ENCODE results near the gene SULT4A1. TPM values are rescaled to one million over a fixed set of nuclear protein-coding genes. Genes with fewer than 3 reads are reported as not detected.

SULT4A1 gene
- total and polyA plus RNA-seq, 10 of the 15 experiments (the other 5 are each of a cell fraction or from before 2014, with no cell fraction given), result not detected

GRCh38 chr22:43897751-43898261 lies 35.5 kb upstream of the SULT4A1 start:
- no peaks in the 10 kb centered on the region for H3K9me3 ChIP-seq (replicated peaks; ENCODE audit: control insufficient read depth, insufficient read depth, low read length)
- H3K27ac ChIP-seq (ENCODE audit: control insufficient read depth, insufficient read depth), result no peak overlapping the region
- FAIRE-seq (no peak), ATAC-seq (no peak), DNase-seq (ENCODE audit: low read depth, low spot score) (no peak)
- no peak overlapping the region for H3K4me3 ChIP-seq
- ChIA-PET SMC1A (ENCODE audit: uncharacterized antibody, unreplicated experiment) (no interaction called here), RAD21 (ENCODE audit: unreplicated experiment) (no interaction called here), POLR2A (no interaction called here), CTCF (interaction anchor here (0.7 to 1.4 kb wide), 2 partner anchors 15 to 79 kb away, joined by 3 to 4 read pairs; no protein-coding TSS in a partner anchor)
- TF ChIP-seq POLR2A (IDR thresholded peaks at IDR 0.05; ENCODE audit: low read depth, low read length), result no peak
- no peak for TF ChIP-seq HCFC1 (IDR thresholded peaks at IDR 0.05; ENCODE audit: low read length)
- TF ChIP-seq E2F8 (IDR thresholded peaks at IDR 0.05; ENCODE audit: low read depth, partially characterized antibody), result no peak
- TF ChIP-seq, protein P1, sequence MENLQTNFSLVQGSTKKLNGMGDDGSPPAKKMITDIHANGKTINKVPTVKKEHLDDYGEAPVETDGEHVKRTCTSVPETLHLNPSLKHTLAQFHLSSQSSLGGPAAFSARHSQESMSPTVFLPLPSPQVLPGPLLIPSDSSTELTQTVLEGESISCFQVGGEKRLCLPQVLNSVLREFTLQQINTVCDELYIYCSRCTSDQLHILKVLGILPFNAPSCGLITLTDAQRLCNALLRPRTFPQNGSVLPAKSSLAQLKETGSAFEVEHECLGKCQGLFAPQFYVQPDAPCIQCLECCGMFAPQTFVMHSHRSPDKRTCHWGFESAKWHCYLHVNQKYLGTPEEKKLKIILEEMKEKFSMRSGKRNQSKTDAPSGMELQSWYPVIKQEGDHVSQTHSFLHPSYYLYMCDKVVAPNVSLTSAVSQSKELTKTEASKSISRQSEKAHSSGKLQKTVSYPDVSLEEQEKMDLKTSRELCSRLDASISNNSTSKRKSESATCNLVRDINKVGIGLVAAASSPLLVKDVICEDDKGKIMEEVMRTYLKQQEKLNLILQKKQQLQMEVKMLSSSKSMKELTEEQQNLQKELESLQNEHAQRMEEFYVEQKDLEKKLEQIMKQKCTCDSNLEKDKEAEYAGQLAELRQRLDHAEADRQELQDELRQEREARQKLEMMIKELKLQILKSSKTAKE (IDR thresholded peaks at IDR 0.05; ENCODE audit: low read depth, poor library complexity, severe bottlenecking), result no peak
- TF ChIP-seq SUZ12 (IDR thresholded peaks at IDR 0.05; ENCODE audit: unreplicated experiment), result no peak
- no peak for TF ChIP-seq MYC (IDR thresholded peaks at IDR 0.05; ENCODE audit: insufficient read depth, insufficient read length, insufficient replicate concordance, low read length, severe bottlenecking)
- TF ChIP-seq RAD51 (IDR thresholded peaks at IDR 0.05), result no peak
- no peak for TF ChIP-seq MXI1 (IDR thresholded peaks at IDR 0.05; ENCODE audit: low read depth, low read length)
- TF ChIP-seq MTA3 (IDR thresholded peaks at IDR 0.05; ENCODE audit: borderline replicate concordance, low read length), result no peak
- TF ChIP-seq, protein P2, sequence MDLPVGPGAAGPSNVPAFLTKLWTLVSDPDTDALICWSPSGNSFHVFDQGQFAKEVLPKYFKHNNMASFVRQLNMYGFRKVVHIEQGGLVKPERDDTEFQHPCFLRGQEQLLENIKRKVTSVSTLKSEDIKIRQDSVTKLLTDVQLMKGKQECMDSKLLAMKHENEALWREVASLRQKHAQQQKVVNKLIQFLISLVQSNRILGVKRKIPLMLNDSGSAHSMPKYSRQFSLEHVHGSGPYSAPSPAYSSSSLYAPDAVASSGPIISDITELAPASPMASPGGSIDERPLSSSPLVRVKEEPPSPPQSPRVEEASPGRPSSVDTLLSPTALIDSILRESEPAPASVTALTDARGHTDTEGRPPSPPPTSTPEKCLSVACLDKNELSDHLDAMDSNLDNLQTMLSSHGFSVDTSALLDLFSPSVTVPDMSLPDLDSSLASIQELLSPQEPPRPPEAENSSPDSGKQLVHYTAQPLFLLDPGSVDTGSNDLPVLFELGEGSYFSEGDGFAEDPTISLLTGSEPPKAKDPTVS (IDR thresholded peaks at IDR 0.05; ENCODE audit: low read depth, low read length), result no peak
- WGBS (ENCODE audit: insufficient coverage, insufficient replicate concordance, low lambda C conversion rate, missing lambda C conversion rate), result under 1% methylated on average over 12 of the region's 12 CpGs
- no peak overlapping the region for H3K4me2 ChIP-seq (ENCODE audit: control insufficient read depth, insufficient read depth)
- H3K27me3 ChIP-seq (replicated peaks in 1 of 2; ENCODE audit: control insufficient read depth in 2 of 2, insufficient read depth in 2 of 2, low read length in 1 of 2), result peaks cover 6 to 7% of the 10 kb centered on the region in 2 experiments; a peak in 3 of 4 replicates
- intact Hi-C loops (cut with micrococcal nuclease; ENCODE audit: unreplicated experiment) (no loop called here), in situ Hi-C loops (cut with MboI) (no loop called here)
- H3K36me3 ChIP-seq (ENCODE audit: control insufficient read depth in 2 of 2, insufficient read depth in 2 of 2, low read length in 1 of 2), result no peaks in the 10 kb centered on the region
- H4K20me1 ChIP-seq (ENCODE audit: control insufficient read depth, insufficient read depth), result no peaks in the 10 kb centered on the region; the same call in 1 of the 2 replicates
- H2AFZ ChIP-seq (ENCODE audit: control insufficient read depth, low read depth, low read length), result no peak overlapping the region
- no peak overlapping the region for H3K9ac ChIP-seq (ENCODE audit: control insufficient read depth, insufficient read depth, low read length)
- H3K4me1 ChIP-seq (ENCODE audit: control insufficient read depth, insufficient read depth, low read length), result no peaks in the 10 kb centered on the region
- no peaks in the 10 kb centered on the region for H3K79me2 ChIP-seq (ENCODE audit: control insufficient read depth, insufficient read depth, low read length)
- no TSS peak for BruUV-seq (replicated peaks)

Measured in GM12878 (cell line).